ENCODE results near the gene IGFLR1.

DNA sequence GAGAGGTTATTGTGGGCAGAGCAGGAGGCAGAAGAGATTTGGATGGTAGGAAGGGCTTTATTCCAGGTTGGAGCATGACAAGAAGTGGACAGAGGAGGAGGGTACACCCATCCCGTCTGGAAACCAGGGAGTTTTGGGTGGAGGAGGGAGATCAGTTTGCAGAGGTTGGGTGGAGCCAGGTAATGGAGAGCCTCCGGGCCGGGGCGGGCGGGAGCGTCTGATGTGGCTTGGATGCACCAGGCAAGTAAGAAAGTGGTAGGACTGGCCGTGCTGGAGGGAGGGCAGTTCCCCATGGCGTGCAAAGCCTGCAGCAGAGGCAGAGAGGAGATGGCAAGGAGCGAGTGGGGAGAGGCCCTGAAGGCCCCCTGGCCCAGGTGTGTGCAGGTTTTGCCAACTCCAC lies 10.9 kb downstream of the IGFLR1 start:
- TF ChIP-seq, protein P1, sequence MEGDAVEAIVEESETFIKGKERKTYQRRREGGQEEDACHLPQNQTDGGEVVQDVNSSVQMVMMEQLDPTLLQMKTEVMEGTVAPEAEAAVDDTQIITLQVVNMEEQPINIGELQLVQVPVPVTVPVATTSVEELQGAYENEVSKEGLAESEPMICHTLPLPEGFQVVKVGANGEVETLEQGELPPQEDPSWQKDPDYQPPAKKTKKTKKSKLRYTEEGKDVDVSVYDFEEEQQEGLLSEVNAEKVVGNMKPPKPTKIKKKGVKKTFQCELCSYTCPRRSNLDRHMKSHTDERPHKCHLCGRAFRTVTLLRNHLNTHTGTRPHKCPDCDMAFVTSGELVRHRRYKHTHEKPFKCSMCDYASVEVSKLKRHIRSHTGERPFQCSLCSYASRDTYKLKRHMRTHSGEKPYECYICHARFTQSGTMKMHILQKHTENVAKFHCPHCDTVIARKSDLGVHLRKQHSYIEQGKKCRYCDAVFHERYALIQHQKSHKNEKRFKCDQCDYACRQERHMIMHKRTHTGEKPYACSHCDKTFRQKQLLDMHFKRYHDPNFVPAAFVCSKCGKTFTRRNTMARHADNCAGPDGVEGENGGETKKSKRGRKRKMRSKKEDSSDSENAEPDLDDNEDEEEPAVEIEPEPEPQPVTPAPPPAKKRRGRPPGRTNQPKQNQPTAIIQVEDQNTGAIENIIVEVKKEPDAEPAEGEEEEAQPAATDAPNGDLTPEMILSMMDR (conservative IDR thresholded peaks at IDR 0.05; ENCODE audit: low read depth, low read length) = no peak
- TF ChIP-seq POLR2A (IDR thresholded peaks at IDR 0.05; ENCODE audit: low read depth, low read length) (no peak), MAZ (IDR thresholded peaks at IDR 0.05; ENCODE audit: borderline replicate concordance, low read depth, low read length) (no peak), MAFK (IDR thresholded peaks at IDR 0.05; ENCODE audit: low read depth, low read length) (no peak)
